Measurements from ENCODE around the gene BRD9.

The BRD9 gene

DNA sequence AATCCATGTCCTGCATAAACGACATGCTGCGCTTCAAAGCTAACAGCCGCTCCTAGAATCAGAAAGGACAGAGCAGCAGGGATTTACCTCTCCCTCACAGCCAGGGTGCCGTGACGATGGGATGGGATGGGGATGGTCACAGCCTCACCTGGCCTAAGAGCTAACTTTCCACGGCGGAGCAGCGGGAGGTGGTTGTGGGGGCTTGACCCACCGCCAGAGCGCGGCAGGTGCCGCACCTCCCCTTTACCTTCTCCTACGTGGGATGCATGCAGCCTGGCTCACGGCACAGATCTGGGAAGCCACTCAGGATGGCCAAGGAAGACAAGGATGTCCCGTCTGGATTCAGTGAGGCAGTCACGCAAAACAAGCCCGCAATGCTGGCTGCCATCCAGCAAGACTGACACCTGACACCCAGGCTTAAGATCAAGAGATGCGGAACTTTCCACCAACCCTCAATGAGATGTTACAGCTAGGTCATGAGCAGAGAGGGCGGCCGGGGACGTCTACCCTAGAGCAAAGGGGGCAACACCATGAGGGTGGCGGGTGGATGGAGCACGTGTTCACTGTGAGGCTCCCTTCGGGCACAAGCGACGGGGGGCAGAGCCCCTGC lies 5.8 kb downstream of the BRD9 start:
- H3K27ac Mint-ChIP-seq = no peak overlapping the region
- H3K36me3 Mint-ChIP-seq (ENCODE audit: low read depth) = peaks cover 85% of the 10 kb centered on the region
- TF ChIP-seq, protein P1, sequence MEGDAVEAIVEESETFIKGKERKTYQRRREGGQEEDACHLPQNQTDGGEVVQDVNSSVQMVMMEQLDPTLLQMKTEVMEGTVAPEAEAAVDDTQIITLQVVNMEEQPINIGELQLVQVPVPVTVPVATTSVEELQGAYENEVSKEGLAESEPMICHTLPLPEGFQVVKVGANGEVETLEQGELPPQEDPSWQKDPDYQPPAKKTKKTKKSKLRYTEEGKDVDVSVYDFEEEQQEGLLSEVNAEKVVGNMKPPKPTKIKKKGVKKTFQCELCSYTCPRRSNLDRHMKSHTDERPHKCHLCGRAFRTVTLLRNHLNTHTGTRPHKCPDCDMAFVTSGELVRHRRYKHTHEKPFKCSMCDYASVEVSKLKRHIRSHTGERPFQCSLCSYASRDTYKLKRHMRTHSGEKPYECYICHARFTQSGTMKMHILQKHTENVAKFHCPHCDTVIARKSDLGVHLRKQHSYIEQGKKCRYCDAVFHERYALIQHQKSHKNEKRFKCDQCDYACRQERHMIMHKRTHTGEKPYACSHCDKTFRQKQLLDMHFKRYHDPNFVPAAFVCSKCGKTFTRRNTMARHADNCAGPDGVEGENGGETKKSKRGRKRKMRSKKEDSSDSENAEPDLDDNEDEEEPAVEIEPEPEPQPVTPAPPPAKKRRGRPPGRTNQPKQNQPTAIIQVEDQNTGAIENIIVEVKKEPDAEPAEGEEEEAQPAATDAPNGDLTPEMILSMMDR (IDR thresholded peaks at IDR 0.05; ENCODE audit: unreplicated experiment in 3 of 3) = no peak
- H3K4me1 Mint-ChIP-seq = peaks cover 11% of the 10 kb centered on the region
- no peak overlapping the region for H3K4me3 Mint-ChIP-seq
- H3K9me3 Mint-ChIP-seq = no peaks in the 10 kb centered on the region
- H3K27me3 Mint-ChIP-seq (ENCODE audit: low read depth) = no peaks in the 10 kb centered on the region

DNA sequence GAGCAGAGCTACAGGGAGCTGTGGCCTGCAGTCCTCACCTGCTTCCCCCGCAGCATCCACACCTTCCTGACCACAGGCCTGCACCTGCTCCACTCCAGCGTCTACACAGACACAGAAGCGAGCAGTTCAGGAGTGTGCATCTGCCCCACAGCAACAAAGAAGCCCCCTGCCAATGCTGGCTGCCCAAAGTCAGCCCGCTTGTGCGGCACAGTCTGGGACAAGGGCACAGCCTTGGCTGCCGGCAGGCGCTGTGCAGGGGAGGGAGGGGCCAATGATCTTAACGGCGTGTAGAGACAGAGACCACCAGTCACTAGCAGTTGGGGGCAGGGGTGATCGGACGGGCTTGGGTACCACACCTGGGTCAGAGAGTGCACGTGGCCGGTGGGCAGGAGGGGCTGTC lies 6.6 kb downstream of the BRD9 start:
- Mint-ChIP-seq H3K9me3 (no peaks in the 10 kb centered on the region), H3K4me1 (peaks cover 3% of the 10 kb centered on the region), H3K36me3 (ENCODE audit: low read depth) (peaks cover 87% of the 10 kb centered on the region), H3K4me3 (no peak overlapping the region), H3K27me3 (ENCODE audit: low read depth) (no peaks in the 10 kb centered on the region), H3K27ac (no peak overlapping the region)
- TF ChIP-seq, protein P1 (IDR thresholded peaks at IDR 0.05; ENCODE audit: unreplicated experiment in 3 of 3) = no peak

DNA sequence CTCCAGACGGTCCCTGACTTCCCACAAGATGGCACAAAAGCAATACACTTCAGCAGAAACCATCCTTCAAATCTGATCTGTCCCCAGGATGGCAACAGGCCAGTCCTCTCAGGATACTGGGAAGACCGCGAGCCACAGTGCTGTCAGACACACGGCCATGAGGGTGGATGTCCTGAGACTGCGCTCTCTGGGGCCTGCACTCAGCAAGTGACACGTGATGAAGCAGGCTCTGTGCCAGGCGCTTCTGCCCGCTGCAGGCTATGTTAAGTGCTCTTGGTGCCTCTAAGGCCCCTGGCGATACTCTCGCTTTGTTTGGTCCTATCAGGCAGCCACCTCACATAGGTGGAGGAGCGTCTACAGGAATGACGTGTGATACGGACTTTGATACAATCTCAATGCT lies 7.1 kb downstream of the BRD9 start:
- peaks cover 89% of the 10 kb centered on the region for H3K36me3 Mint-ChIP-seq (ENCODE audit: low read depth)
- no peaks in the 10 kb centered on the region for H3K9me3 Mint-ChIP-seq
- no peak overlapping the region for H3K27ac Mint-ChIP-seq
- TF ChIP-seq, protein P1 (IDR thresholded peaks at IDR 0.05; ENCODE audit: unreplicated experiment in 3 of 3) = no peak
- H3K4me1 Mint-ChIP-seq = no peaks in the 10 kb centered on the region
- no peak overlapping the region for H3K4me3 Mint-ChIP-seq
- H3K27me3 Mint-ChIP-seq (ENCODE audit: low read depth) = no peaks in the 10 kb centered on the region

DNA sequence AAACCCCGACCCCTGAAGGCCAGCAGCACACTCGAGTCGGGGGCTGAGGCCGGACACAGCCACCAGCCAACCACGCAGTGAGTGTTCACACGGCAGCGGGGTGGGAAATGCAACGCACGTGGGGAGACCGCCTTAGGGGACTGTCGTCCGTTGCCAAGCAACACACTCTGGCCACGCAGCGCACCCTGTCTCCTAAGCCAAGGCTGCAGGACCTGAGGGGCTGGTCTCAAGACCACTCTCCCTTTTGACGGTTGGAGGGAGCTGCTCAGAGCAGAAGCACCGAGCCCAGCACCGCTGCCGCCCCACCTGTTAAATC lies 7.5 kb downstream of the BRD9 start:
- Mint-ChIP-seq H3K4me1 (no peaks in the 10 kb centered on the region), H3K27me3 (ENCODE audit: low read depth) (no peaks in the 10 kb centered on the region), H3K4me3 (no peak overlapping the region), H3K9me3 (no peaks in the 10 kb centered on the region), H3K36me3 (ENCODE audit: low read depth) (peaks cover 89% of the 10 kb centered on the region), H3K27ac (no peak overlapping the region)
- TF ChIP-seq, protein P1 (IDR thresholded peaks at IDR 0.05; ENCODE audit: unreplicated experiment in 3 of 3) = no peak

DNA sequence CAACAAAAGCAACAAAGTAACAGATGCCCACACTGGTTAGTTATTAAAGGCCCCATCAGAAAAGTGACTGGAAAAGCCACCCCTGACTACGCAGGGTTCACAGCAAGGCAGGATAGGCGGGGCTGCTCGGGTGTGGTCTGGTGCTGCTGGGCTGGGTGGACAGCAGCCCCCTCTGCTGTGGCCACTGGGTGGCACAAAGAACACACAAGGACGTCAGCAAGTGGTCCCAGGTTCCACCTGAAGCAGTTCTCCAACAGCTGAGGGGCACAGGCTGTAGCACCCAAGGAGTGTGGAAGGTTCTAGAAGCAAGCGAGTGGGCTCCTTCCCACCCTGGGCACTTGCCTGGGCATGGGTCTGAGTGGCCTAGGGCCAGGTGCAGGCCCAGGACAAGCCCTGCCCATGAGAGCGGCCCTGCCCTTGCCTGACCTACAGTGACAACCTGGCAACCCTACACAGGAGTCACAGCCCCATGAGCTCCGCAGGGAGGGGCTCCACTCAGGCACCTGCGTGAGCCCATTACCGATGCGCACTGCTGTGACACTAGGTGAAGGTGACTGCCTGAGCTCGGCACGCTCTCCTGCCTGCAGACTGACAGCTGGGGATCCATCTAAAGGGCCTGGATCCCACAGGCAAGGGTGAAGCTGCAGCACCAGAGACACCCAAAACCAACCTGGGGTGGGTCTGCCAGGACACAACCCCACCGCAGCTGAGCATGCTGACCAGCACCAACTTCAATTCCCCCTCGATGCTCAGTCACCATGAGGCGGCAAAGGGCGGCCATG lies 8.1 kb downstream of the BRD9 start:
- Mint-ChIP-seq H3K27me3 (ENCODE audit: low read depth) (no peaks in the 10 kb centered on the region), H3K9me3 (no peaks in the 10 kb centered on the region), H3K4me3 (no peak overlapping the region), H3K27ac (no peak overlapping the region), H3K4me1 (no peaks in the 10 kb centered on the region), H3K36me3 (ENCODE audit: low read depth) (peaks cover 87% of the 10 kb centered on the region)
- TF ChIP-seq, protein P1 (IDR thresholded peaks at IDR 0.05; ENCODE audit: unreplicated experiment in 3 of 3) = no peak
